Astrocyte of the cerebellum (primary cell): Measurements from ENCODE around the gene TRAF1.

Source experiments
- DNase-seq: peaks from one replicate; pipeline ENCODE4 v3.0.0-alpha.2; 2011; ENCODE audit warnings: low read depth
- H3K4me3 ChIP-seq: 2 replicates; pipeline ENCODE4 v1.5.1; 2011; ENCODE audit warnings: mild to moderate bottlenecking, low read depth, low read length, moderate library complexity
- in situ Hi-C: cut with HindIII; loops from 2 replicates; pipeline ENCODE4 v1.10.0; 2017; ENCODE audit warnings: low sequenced_read_pairs
- TF ChIP-seq, protein P1 (sequence below): IDR thresholded peaks from 2 replicates; pipeline ENCODE4 v1.5.1; 2012; ENCODE audit warnings: low read length, low read depth, moderate library complexity, mild to moderate bottlenecking; ENCODE audit errors: missing control alignments

Gene TRAF1

DNA sequence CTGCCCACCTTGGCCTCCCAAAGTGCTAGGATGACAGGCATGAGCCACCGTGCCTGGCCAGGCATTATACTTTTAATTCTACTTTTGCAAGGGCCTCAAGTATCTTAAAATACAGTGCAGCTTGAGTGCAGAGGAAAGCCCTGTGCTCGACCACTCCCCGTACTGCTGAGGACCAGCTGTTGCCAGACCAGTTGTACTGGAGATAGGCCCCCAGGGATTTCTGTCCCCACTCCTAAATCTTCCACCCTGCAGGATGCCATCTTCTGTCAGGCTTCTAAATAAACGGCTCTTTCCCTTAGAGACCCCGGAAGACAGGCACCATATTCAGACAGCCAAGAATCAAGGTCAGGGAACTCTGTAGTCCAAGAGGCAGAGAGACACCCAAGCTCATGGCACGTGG, 67.2 kb downstream of the TRAF1 start:
- in situ Hi-C loops, result no loop called here
- no peak for DNase-seq
- TF ChIP-seq, protein P1, sequence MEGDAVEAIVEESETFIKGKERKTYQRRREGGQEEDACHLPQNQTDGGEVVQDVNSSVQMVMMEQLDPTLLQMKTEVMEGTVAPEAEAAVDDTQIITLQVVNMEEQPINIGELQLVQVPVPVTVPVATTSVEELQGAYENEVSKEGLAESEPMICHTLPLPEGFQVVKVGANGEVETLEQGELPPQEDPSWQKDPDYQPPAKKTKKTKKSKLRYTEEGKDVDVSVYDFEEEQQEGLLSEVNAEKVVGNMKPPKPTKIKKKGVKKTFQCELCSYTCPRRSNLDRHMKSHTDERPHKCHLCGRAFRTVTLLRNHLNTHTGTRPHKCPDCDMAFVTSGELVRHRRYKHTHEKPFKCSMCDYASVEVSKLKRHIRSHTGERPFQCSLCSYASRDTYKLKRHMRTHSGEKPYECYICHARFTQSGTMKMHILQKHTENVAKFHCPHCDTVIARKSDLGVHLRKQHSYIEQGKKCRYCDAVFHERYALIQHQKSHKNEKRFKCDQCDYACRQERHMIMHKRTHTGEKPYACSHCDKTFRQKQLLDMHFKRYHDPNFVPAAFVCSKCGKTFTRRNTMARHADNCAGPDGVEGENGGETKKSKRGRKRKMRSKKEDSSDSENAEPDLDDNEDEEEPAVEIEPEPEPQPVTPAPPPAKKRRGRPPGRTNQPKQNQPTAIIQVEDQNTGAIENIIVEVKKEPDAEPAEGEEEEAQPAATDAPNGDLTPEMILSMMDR, result no peak
- H3K4me3 ChIP-seq, result no peak overlapping the region

DNA sequence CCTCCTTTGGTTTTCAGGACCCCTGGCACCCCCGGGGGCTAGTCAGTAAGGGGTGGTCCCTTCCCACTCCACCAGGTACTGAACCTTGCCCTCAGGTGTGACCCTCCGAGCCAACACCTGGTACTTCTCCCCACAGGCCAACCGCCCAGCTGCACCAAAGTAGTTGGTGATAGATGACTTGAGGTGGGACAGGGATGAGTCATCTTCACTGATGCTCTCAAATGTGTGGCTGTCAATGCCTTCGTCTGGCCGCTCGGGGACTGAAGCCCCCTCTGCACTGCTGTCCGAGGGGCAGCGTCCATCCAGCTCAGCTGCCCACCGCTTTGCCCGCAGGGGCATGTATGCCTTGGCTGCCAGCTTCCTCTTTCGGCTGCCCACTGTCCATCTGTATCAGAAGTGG, 68.7 kb downstream of the TRAF1 start:
- DNase-seq, result no peak
- no peak overlapping the region for H3K4me3 ChIP-seq
- in situ Hi-C loops, result no loop called here
- TF ChIP-seq, protein P1, result no peak

DNA sequence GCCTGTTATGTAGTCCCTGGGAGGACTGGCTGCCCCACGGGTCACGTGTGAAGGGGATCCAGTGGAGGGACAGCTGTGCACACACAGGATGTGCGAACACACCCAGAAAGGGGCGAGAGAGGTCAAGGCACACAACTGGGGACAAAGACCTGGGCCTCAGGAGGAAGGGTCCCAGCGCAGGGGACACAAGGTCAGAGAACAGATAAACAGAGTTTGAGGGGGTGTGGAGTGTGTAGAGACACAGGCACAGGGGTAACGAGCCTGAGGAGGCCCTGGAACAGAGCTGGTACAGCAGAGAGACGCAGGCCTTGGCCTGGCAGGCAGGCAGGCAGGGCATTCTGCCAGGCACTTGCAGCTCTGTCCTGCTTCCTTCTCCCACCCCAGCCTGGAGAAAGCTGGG, 69.1 kb downstream of the TRAF1 start:
- in situ Hi-C loops, result no loop called here
- H3K4me3 ChIP-seq, result no peak overlapping the region
- no peak for DNase-seq
- TF ChIP-seq, protein P1, result no peak

DNA sequence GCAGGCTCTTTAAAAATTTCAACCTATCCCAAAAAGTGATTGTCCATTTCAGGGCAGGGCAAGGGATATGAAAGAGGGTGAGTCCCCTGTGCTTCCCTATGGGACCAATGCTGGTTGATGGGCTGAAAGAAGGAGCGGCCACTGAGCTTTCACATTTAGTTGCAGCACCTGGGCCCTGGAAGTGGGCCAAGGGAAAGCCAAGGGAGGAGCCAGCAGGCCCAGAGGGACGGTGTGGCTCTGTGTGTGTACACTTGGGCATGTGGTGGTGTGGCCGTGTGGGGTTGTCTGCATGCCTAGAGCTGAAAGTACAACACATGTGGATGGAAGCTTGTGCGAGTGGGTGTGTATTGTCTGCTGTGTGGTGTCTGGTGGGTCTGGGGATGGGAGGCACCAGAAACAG, 69.9 kb downstream of the TRAF1 start:
- TF ChIP-seq, protein P1, result no peak
- no peak overlapping the region for H3K4me3 ChIP-seq
- in situ Hi-C loops, result no loop called here
- no peak for DNase-seq

DNA sequence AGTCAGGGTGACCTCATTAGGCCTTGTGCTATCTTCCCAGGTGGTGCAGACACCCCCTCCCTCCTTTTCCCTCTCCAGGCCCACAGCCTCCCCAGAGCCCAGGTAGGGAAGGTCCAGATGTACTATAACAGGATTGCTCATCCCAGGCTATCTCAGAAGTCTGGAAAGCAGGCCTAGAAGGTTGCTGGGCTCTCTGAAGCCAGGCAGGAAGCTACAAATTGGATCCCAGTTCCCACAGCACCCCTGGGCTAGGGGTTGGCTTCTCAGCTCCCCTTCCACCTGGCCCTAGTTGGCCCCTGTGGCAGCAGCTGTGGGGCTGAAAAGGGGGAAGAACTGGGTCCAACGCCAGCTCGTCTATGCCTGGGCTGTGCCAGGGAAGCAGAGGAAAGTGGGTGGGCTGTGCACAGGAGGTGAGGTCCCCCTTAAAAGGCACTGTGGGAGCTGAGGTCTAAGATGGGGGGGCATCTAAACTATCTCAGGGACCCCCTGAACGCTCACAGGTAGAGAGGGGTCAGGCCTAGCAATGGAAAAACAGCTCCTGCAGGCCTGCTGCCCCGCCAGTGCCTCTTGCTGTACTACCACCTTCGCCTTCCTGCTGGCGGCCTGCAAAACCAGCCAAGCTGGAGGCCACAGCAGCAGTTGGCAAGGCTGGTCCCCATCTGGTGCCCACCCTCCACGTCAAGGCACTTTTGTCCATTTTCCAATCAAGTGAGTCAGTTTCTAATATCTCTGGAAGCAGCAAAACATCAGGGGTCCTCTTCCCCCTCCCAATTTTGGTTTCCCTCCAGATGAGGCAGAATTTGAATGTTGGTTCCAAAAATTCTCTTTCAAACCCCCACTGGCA, 70.5 kb downstream of the TRAF1 start:
- H3K4me3 ChIP-seq, result no peak overlapping the region
- TF ChIP-seq, protein P1, result no peak
- in situ Hi-C loops, result no loop called here
- DNase-seq, result no peak

DNA sequence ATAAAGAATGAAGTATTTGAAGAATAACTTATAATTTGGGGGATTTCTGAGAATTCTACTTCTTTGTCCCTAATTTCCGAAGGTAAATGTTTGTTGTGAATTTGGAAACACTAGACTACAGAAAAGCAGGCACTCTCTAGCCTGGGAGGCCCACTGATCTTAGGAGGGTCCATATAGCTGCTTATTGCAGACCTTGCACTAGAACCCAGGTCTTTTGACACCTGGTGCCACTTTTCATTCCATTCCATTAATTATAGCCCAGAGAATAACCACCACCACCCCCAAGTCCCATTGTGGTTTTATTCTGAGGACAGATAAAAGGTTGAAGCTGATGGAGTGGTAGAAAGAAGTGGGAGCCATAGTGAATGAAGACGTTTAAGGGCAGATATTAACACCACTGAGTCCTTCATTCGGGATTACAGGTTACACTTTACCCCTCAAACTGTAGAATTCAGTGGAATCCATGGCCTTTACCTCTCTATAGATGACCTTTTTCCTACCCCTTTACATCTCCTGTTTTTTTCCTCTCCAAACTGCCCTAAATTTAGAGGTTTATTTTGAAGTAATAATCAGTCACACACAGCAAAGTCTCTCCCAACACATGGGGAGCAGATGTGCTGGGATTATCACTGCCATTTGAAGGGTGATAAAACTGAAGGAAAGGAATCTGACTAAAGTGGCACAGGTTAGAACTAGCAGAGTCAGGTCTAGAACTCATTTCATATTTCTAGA, 71.8 kb downstream of the TRAF1 start:
- TF ChIP-seq, protein P1, result no peak
- in situ Hi-C loops, result no loop called here
- no peak overlapping the region for H3K4me3 ChIP-seq
- no peak for DNase-seq
